HEK293T (cell line): ENCODE measurements around the gene NGRN.

Experiments
- BHLHE40 ChIP-seq: fragments of 450-650 bp; IDR thresholded peaks from 2 replicates; pipeline ENCODE4 v1.6.1; 2016; ENCODE audit warnings: mild to moderate bottlenecking, moderate library complexity, borderline replicate concordance
- ELF4 ChIP-seq: fragments of 450-650 bp; IDR thresholded peaks from 2 replicates; pipeline ENCODE4 v1.6.1; 2017; ENCODE audit warnings: antibody characterized with exemption
- FOXA1 ChIP-seq: fragments of 450-650 bp; IDR thresholded peaks from 2 replicates; pipeline ENCODE4 v1.6.1; 2016; ENCODE audit warnings: mild to moderate bottlenecking
- FOXK2 ChIP-seq: fragments of 450-650 bp; IDR thresholded peaks from 2 replicates; pipeline ENCODE4 v1.6.1; 2016; ENCODE audit warnings: mild to moderate bottlenecking
- FOXM1 ChIP-seq: fragments of 450-650 bp; IDR thresholded peaks from 2 replicates; pipeline ENCODE4 v1.6.1; 2017; ENCODE audit warnings: mild to moderate bottlenecking, borderline replicate concordance
- L3MBTL2 ChIP-seq: fragments of 450-650 bp; conservative IDR thresholded peaks from 2 replicates; pipeline ENCODE4 v1.6.1; 2016; ENCODE audit warnings: mild to moderate bottlenecking
- NFRKB ChIP-seq: fragments of 450-650 bp; IDR thresholded peaks from 2 replicates; pipeline ENCODE4 v1.6.1; 2016; ENCODE audit warnings: mild to moderate bottlenecking, moderate library complexity
- SUZ12 ChIP-seq: fragments of 450-650 bp; IDR thresholded peaks from 2 replicates; pipeline ENCODE4 v1.6.1; 2016; ENCODE audit warnings: mild to moderate bottlenecking
- TARDBP ChIP-seq: fragments of 450-650 bp; IDR thresholded peaks from 2 replicates; pipeline ENCODE4 v1.6.1; 2016

- TF ChIP-seq ELF4 (no peak), NFRKB (no peak), FOXK2 (no peak), SUZ12 (no peak), TARDBP (no peak), FOXM1 (no peak), BHLHE40 (no peak), FOXA1 (no peak), L3MBTL2 (no peak)
Measured at GRCh38 chr15:90297021-90297420, 31.5 kb downstream of the NGRN start.
